Colonic mucosa (tissue), 4 donors: ENCODE data around the gene SDK2. TPM values are rescaled to one million over a fixed set of nuclear protein-coding genes. Genes with fewer than 3 reads are reported as not detected.

ENCODE experiments used
- DNase-seq: peaks from one replicate; pipeline ENCODE4 v3.0.0-alpha.2; 2020
- H3K27ac ChIP-seq: fragments of 200-600 bp; one replicate; pipeline ENCODE4 v1.8.0; 2021
- H3K27me3 ChIP-seq: fragments of 200-600 bp; one replicate; pipeline ENCODE4 v1.8.0; 2021
- H3K36me3 ChIP-seq: fragments of 200-600 bp; one replicate; pipeline ENCODE4 v1.8.0; 2021
- H3K4me1 ChIP-seq: fragments of 200-600 bp; one replicate; pipeline ENCODE4 v1.8.0; 2021; ENCODE audit warnings: mild to moderate bottlenecking
- H3K4me3 ChIP-seq: fragments of 200-600 bp; one replicate; pipeline ENCODE4 v1.8.0; 2021
- H3K9ac ChIP-seq, 2 donors: one replicate each; pipeline ENCODE4 v1.7.0; 2013; ENCODE audit warnings: control low read depth in 2 of 2, low read depth in 2 of 2, low read length in 2 of 2
- H3K9me3 ChIP-seq: fragments of 200-600 bp; one replicate; pipeline ENCODE4 v1.8.0; 2021
- intact Hi-C: fragments of 100-400 bp; cut with DNase I; formaldehyde crosslinking; loops from one replicate; pipeline ENCODE4 v1.14.1; 2022
- total RNA-seq, 2 donors: library from RNA; stranded (reverse); fragmentation: NEBNext Ultra II Directional in 1 of 2; extraction: Animal tissue kit (Norgen Biotek cat#: 25700) in 1 of 2; gene quantifications; one replicate each; pipeline ENCODE4 v1.2.1, GENCODE V29; 2021
- TF ChIP-seq, protein P1 (sequence below): fragments of 200-600 bp; IDR thresholded peaks from one replicate; pipeline ENCODE4 v1.8.0; 2022; ENCODE audit warnings: antibody characterized with exemption, mild to moderate bottlenecking
- donor health status: healthy.
- donor health status: DM: no; HTN: no; CAD: no.
- donor health status: DM: no; HTN: no; CAD: no.

SDK2 gene
- total RNA-seq, 2 donors from 2014 or later: 0.94 to 1.2 TPM

GRCh38 chr17:73555199-73555960 lies 88.9 kb downstream of the SDK2 start:
- Histone ChIP-seq H3K4me1 (no peaks in the 10 kb centered on the region), H3K27me3 (no peaks in the 10 kb centered on the region)
- intact Hi-C loops: no loop called here

GRCh38 chr17:73554498-73554897 lies 89.7 kb downstream of the SDK2 start:
- no peaks in the 10 kb centered on the region for H3K36me3 ChIP-seq
- H3K4me1 ChIP-seq: no peaks in the 10 kb centered on the region
- intact Hi-C loops: no loop called here
- TF ChIP-seq, protein P1, sequence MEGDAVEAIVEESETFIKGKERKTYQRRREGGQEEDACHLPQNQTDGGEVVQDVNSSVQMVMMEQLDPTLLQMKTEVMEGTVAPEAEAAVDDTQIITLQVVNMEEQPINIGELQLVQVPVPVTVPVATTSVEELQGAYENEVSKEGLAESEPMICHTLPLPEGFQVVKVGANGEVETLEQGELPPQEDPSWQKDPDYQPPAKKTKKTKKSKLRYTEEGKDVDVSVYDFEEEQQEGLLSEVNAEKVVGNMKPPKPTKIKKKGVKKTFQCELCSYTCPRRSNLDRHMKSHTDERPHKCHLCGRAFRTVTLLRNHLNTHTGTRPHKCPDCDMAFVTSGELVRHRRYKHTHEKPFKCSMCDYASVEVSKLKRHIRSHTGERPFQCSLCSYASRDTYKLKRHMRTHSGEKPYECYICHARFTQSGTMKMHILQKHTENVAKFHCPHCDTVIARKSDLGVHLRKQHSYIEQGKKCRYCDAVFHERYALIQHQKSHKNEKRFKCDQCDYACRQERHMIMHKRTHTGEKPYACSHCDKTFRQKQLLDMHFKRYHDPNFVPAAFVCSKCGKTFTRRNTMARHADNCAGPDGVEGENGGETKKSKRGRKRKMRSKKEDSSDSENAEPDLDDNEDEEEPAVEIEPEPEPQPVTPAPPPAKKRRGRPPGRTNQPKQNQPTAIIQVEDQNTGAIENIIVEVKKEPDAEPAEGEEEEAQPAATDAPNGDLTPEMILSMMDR: no peak
- H3K4me3 ChIP-seq: no peak overlapping the region
- H3K27ac ChIP-seq: no peak overlapping the region
- H3K9ac ChIP-seq: no peak overlapping the region
- H3K9me3 ChIP-seq: no peaks in the 10 kb centered on the region
- no peaks in the 10 kb centered on the region for H3K27me3 ChIP-seq
- DNase-seq: no peak

More at GRCh38 chr17:73555199-73555960, 88.9 kb downstream of the SDK2 start:
- Histone ChIP-seq H3K36me3 (no peaks in the 10 kb centered on the region), H3K27ac (no peak overlapping the region), H3K4me3 (no peak overlapping the region), H3K9ac (no peak overlapping the region), H3K9me3 (no peaks in the 10 kb centered on the region)
- DNase-seq: no peak
- TF ChIP-seq, protein P1: no peak

DNA sequence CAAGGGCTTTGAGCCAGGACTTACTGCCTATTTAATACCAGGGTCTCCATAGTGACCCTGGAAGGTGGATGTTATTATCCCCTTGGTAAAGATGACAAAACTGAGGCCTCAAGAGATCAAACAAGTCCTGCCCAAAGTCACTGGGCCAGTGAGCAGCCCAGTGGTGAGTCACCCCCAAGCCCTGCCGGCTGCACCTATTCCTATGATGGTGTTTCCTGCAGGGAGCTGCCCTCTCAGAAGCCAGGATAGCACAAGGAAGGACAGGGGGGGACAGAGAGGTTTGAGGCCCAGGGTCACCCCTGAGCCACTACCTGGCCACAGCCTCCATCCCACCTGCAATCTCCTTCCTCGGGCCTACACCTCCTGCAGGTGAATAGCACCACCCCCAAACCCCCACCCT lies 90.9 kb downstream of the SDK2 start:
- Histone ChIP-seq H3K9ac (no peak overlapping the region), H3K4me3 (no peak overlapping the region), H3K36me3 (no peaks in the 10 kb centered on the region), H3K27ac (no peak overlapping the region), H3K27me3 (no peaks in the 10 kb centered on the region), H3K4me1 (no peaks in the 10 kb centered on the region), H3K9me3 (no peaks in the 10 kb centered on the region)
- TF ChIP-seq, protein P1: no peak
- intact Hi-C loops: no loop called here
- DNase-seq: no peak

GRCh38 chr17:73552300-73553048 lies 91.8 kb downstream of the SDK2 start:
- Histone ChIP-seq H3K36me3 (no peaks in the 10 kb centered on the region), H3K4me1 (no peaks in the 10 kb centered on the region), H3K27ac (no peak overlapping the region), H3K27me3 (no peaks in the 10 kb centered on the region), H3K9ac (no peak overlapping the region), H3K9me3 (no peaks in the 10 kb centered on the region), H3K4me3 (no peak overlapping the region)
- no peak for DNase-seq
- intact Hi-C loops: no loop called here
- TF ChIP-seq, protein P1: no peak

DNA sequence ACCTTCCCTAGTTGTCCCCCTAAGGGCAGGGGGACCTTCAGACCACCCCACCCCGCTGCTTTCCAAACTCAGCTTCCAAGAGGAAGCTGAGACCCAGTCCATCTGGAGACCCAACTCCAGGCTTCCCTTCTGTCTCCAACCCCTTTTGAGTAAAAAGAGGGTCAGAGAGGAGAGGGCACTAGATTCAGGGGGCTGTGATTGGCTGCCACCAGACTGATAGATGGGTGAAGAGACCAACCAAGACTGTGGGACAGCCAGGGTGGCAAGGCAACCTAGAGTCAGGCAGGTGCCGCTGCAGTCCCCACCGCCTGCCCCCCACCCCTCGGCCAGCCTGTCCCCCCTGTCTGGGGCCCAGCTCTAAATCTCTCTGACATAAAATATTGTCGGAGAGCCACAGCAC lies 92.5 kb downstream of the SDK2 start:
- no peak for DNase-seq
- Histone ChIP-seq H3K4me3 (no peak overlapping the region), H3K27ac (no peak overlapping the region), H3K9me3 (no peaks in the 10 kb centered on the region), H3K4me1 (no peaks in the 10 kb centered on the region), H3K9ac (no peak overlapping the region), H3K27me3 (no peaks in the 10 kb centered on the region), H3K36me3 (no peaks in the 10 kb centered on the region)
- intact Hi-C loops: no loop called here
- TF ChIP-seq, protein P1: no peak
